ENCODE data around the gene MOBP.
"Not testable (repeated sequence)": the region's sequence is repeated elsewhere in the genome, so short reads cannot be mapped to it uniquely, and the experiment has no call there.

MOBP gene

GRCh38 chr3:39453134-39453533 lies 14.3 kb upstream of the MOBP start:
- DNase-seq (ENCODE audit: low read depth), result no peak

GRCh38 chr3:39453872-39454271 lies 13.6 kb upstream of the MOBP start:
- not testable (repeated sequence) for DNase-seq (ENCODE audit: low read depth)

GRCh38 chr3:39454591-39455217 lies 12.8 kb upstream of the MOBP start:
- DNase-seq (ENCODE audit: low read depth), result no peak

GRCh38 chr3:39456159-39456558 lies 11.3 kb upstream of the MOBP start:
- DNase-seq (ENCODE audit: low read depth), result no peak

- no peak for DNase-seq (ENCODE audit: low read depth)
Measured at GRCh38 chr3:39457361-39457760, 10.1 kb upstream of the MOBP start.

- DNase-seq (ENCODE audit: low read depth), result not testable (repeated sequence)
Measured at GRCh38 chr3:39458579-39458978, 8.9 kb upstream of the MOBP start.

GRCh38 chr3:39460677-39461076 lies 6.8 kb upstream of the MOBP start:
- DNase-seq (ENCODE audit: low read depth), result no peak

GRCh38 chr3:39463269-39463668 lies 4.2 kb upstream of the MOBP start:
- DNase-seq (ENCODE audit: low read depth), result no peak

- no peak for DNase-seq (ENCODE audit: low read depth)
Measured at GRCh38 chr3:39466988-39467387, 492 bp upstream of the MOBP start.

GRCh38 chr3:39468108-39468436 lies 592 bp downstream of the MOBP start:
- no peak for DNase-seq (ENCODE audit: low read depth)

- DNase-seq (ENCODE audit: low read depth), result no peak
Measured at GRCh38 chr3:39469258-39469657, 1.8 kb downstream of the MOBP start.

- DNase-seq (ENCODE audit: low read depth), result no peak
Measured at GRCh38 chr3:39469945-39470344, 2.5 kb downstream of the MOBP start.

GRCh38 chr3:39471652-39472051 lies 4.2 kb downstream of the MOBP start:
- no peak for DNase-seq (ENCODE audit: low read depth)

- DNase-seq (ENCODE audit: low read depth), result no peak
Measured at GRCh38 chr3:39473452-39474125, 6.1 kb downstream of the MOBP start.

- DNase-seq (ENCODE audit: low read depth), result no peak
Measured at GRCh38 chr3:39474126-39474515, 6.6 kb downstream of the MOBP start.

- DNase-seq (ENCODE audit: low read depth), result no peak
Measured at GRCh38 chr3:39476783-39477182, 9.3 kb downstream of the MOBP start.

GRCh38 chr3:39478226-39478625 lies 10.7 kb downstream of the MOBP start:
- no peak for DNase-seq (ENCODE audit: low read depth)

- DNase-seq (ENCODE audit: low read depth), result no peak
Measured at GRCh38 chr3:39479701-39480414, 12.4 kb downstream of the MOBP start.

- no peak for DNase-seq (ENCODE audit: low read depth)
Measured at GRCh38 chr3:39485547-39485946, 18.1 kb downstream of the MOBP start.

GRCh38 chr3:39491014-39491413 lies 23.5 kb downstream of the MOBP start:
- no peak for DNase-seq (ENCODE audit: low read depth)

GRCh38 chr3:39491733-39492350 lies 24.4 kb downstream of the MOBP start:
- DNase-seq (ENCODE audit: low read depth), result no peak

GRCh38 chr3:39494781-39495180 lies 27.3 kb downstream of the MOBP start:
- no peak for DNase-seq (ENCODE audit: low read depth)

GRCh38 chr3:39497753-39498152 lies 30.3 kb downstream of the MOBP start:
- DNase-seq (ENCODE audit: low read depth), result no peak
